Bronchial epithelial cell (primary cell): ENCODE measurements around the gene GUCY2D. TPM values are rescaled to one million over a fixed set of nuclear protein-coding genes. Genes with fewer than 3 reads are reported as not detected.
A peak's percentile ranks its signal among the peaks of the same experiment; 100 is the strongest.
"Not testable (repeated sequence)": the region's sequence is repeated elsewhere in the genome, so short reads cannot be mapped to it uniquely, and the experiment has no call there.

Experiments used
- DNase-seq: peaks from one replicate; pipeline ENCODE4 v3.0.0-alpha.2; 2010; ENCODE audit warnings: low read depth
- FAIRE-seq: peaks from 2 replicates; lab custom pipeline; 2011; peaks lifted over from hg19 to GRCh38; lab: Jason Lieb, UNC
- H3K27me3 ChIP-seq: 2 replicates; pipeline ENCODE4 v1.5.1; 2011; ENCODE audit warnings: low read length; ENCODE audit not compliant: control insufficient read depth, insufficient read depth
- H3K36me3 ChIP-seq: 2 replicates; pipeline ENCODE4 v1.5.1; 2011; ENCODE audit warnings: low read length; ENCODE audit not compliant: control insufficient read depth, insufficient read depth
- H3K4me3 ChIP-seq: 2 replicates; pipeline ENCODE4 v1.5.1; 2011; ENCODE audit warnings: mild to moderate bottlenecking, low read depth, low read length, control low read depth
- CTCF ChIP-seq: IDR thresholded peaks from 2 replicates; pipeline ENCODE4 v1.5.1; 2011; ENCODE audit warnings: mild to moderate bottlenecking, moderate library complexity, low read length, control low read depth, inconsistent platforms; ENCODE audit not compliant: insufficient read depth, severe bottlenecking
- total RNA-seq: library from RNA; depleted of rRNA; stranded (reverse); fragments of >200 nt; gene quantifications from 2 replicates; pipeline ENCODE4 v1.2.1, GENCODE V29; 2014

Gene GUCY2D
- 0.13 TPM in 1 of 2 replicates, not detected in the other for total RNA-seq

- H3K27me3 ChIP-seq: peaks cover 24% of the 10 kb centered on the region
- H3K4me3 ChIP-seq: no peak within 1 kb of the TSS
- FAIRE-seq (peak; percentile 83), DNase-seq (no peak)
- no peak for TF ChIP-seq CTCF
- H3K36me3 ChIP-seq: no peaks in the 10 kb centered on the region
These were observed at the start of gene GUCY2D for GRCh38 chr17:8001976-8002720. Gene GUCY2D (plus strand): TSS chr17:8002615. CDS start chr17:8003048, 433 bp downstream.

GRCh38 chr17:7953266-7953665 is 49.1 kb upstream of the GUCY2D start:
- DNase-seq, H3K27me3 ChIP-seq, FAIRE-seq, H3K36me3 ChIP-seq, H3K4me3 ChIP-seq: not testable (repeated sequence)

- Histone ChIP-seq H3K27me3 (no peaks in the 10 kb centered on the region), H3K36me3 (no peaks in the 10 kb centered on the region), H3K4me3 (no peak overlapping the region)
- TF ChIP-seq CTCF: no peak
- no peak for DNase-seq
- FAIRE-seq: no peak
These were observed 46.8 kb upstream of the GUCY2D start for GRCh38 chr17:7955414-7956227.

- DNase-seq: no peak
- TF ChIP-seq CTCF: no peak
- no peak for FAIRE-seq
- Histone ChIP-seq H3K4me3 (no peak overlapping the region), H3K27me3 (no peaks in the 10 kb centered on the region), H3K36me3 (no peaks in the 10 kb centered on the region)
These were observed 46.0 kb upstream of the GUCY2D start for GRCh38 chr17:7956228-7956965.

GRCh38 chr17:7959503-7960253 is 42.7 kb upstream of the GUCY2D start:
- no peaks in the 10 kb centered on the region for H3K36me3 ChIP-seq
- no peak for FAIRE-seq

More at GRCh38 chr17:7959503-7960253, 42.7 kb upstream of the GUCY2D start:
- no peak for DNase-seq
- TF ChIP-seq CTCF: no peak
- Histone ChIP-seq H3K4me3 (no peak overlapping the region), H3K27me3 (no peaks in the 10 kb centered on the region)
